Panc1 (cell line): ENCODE results near the gene ARPIN. TPM values are rescaled to one million over a fixed set of nuclear protein-coding genes. Genes with fewer than 3 reads are reported as not detected.
"Not testable (repeated sequence)": the region's sequence is repeated elsewhere in the genome, so short reads cannot be mapped to it uniquely, and the experiment has no call there.

ENCODE experiments used
- ATAC-seq: fragments of 200-7000 bp; cut with Tn5 transposase; 2 replicates; pipeline ENCODE4 v1.9.1; 2020; ENCODE audit warnings: mild to moderate bottlenecking, moderate library complexity
- BruUV-seq: library from RNA; stranded (reverse); fragments of 400-500 nt; replicated peaks from 2 replicates; lab custom pipeline; 2021; lab: Mats Ljungman, UMichigan
- CTCF ChIA-PET: fragments of 300-600 bp; sonication (Branson Sonifier 250); formaldehyde crosslinking; loops from one replicate; lab custom pipeline; 2022; ENCODE audit warnings: antibody characterized with exemption; lab: Charles Lee
- POLR2A ChIA-PET: fragments of 300-600 bp; sonication (Branson Sonifier 250); formaldehyde crosslinking; loops from one replicate; lab custom pipeline; 2022; ENCODE audit warnings: antibody characterized with exemption; lab: Charles Lee
- DNase-seq: peaks from one replicate; pipeline ENCODE4 v3.0.0-alpha.2; 2010; ENCODE audit warnings: low read depth, low spot score
- H3K27ac ChIP-seq: 2 replicates; pipeline ENCODE4 v1.5.1; 2011; ENCODE audit warnings: mild to moderate bottlenecking, low read length, inconsistent platforms
- H3K27me3 ChIP-seq: fragments of 200-500 bp; sonication (Bioruptor generic); 2 replicates; pipeline ENCODE4 v1.6.0; 2014; ENCODE audit warnings: low read length, inconsistent platforms; ENCODE audit not compliant: control insufficient read depth, insufficient read depth
- H3K36me3 ChIP-seq: fragments of 200-500 bp; sonication (Bioruptor generic); 2 replicates; pipeline ENCODE4 v1.5.1; 2014; ENCODE audit warnings: inconsistent platforms, mild to moderate bottlenecking, low read length, moderate library complexity; ENCODE audit not compliant: control insufficient read depth, insufficient read depth
- H3K4me1 ChIP-seq: 2 replicates; pipeline ENCODE4 v1.5.1; 2011; ENCODE audit warnings: inconsistent platforms, mild to moderate bottlenecking, low read length, moderate library complexity; ENCODE audit not compliant: control insufficient read depth, insufficient read depth
- H3K4me3 ChIP-seq, 2 experiments: 2 replicates each; pipeline ENCODE4 v1.5.1; 2011 to 2012; ENCODE audit warnings: low read depth in 2 of 2, low read length in 2 of 2, mild to moderate bottlenecking in 2 of 2, inconsistent platforms in 1 of 2, moderate library complexity in 1 of 2
- H3K9me3 ChIP-seq: fragments of 200-500 bp; sonication (Bioruptor generic); 2 replicates; pipeline ENCODE4 v1.5.1; 2014; ENCODE audit warnings: low read depth, mild to moderate bottlenecking, inconsistent platforms, low read length, moderate library complexity; ENCODE audit not compliant: control insufficient read depth, insufficient read depth
- CTCF ChIP-seq: fragments of 450-650 bp; IDR thresholded peaks from 2 replicates; pipeline ENCODE4 v1.5.1; 2017; ENCODE audit warnings: mild to moderate bottlenecking
- POLR2AphosphoS5 ChIP-seq: IDR thresholded peaks from 2 replicates; pipeline ENCODE4 v1.6.1; 2012; ENCODE audit warnings: mild to moderate bottlenecking, low read depth, low read length, moderate library complexity
- SIN3A ChIP-seq: IDR thresholded peaks from 2 replicates; pipeline ENCODE4 v1.6.1; 2012; ENCODE audit warnings: low read depth, mild to moderate bottlenecking, low read length, moderate library complexity, borderline replicate concordance; ENCODE audit not compliant: insufficient read depth
- TCF7L2 ChIP-seq: IDR thresholded peaks from 2 replicates; pipeline ENCODE4 v1.6.1; 2011; ENCODE audit warnings: mild to moderate bottlenecking, low read depth, low read length, inconsistent platforms
- in situ Hi-C: cut with HindIII; loops from 2 replicates; pipeline ENCODE4 v1.10.0; 2016; ENCODE audit warnings: low sequenced_read_pairs, low pct_unique_long_range_greater_than_20kb
- intact Hi-C: fragments of 100-400 bp; cut with micrococcal nuclease; formaldehyde crosslinking; loops from one replicate; pipeline ENCODE4 v1.10.0; 2022; ENCODE audit not compliant: unreplicated experiment
- total RNA-seq: library from RNA; stranded (reverse); gene quantifications from one replicate; pipeline ENCODE4 v1.2.1, GENCODE V29; 2021; ENCODE audit not compliant: unreplicated experiment
- TF ChIP-seq, protein P1 (sequence below), 2 experiments: IDR thresholded peaks; 2 replicates each; pipeline ENCODE4 v1.6.1; 2011 to 2012; ENCODE audit warnings: low read depth in 2 of 2, control low read depth in 1 of 2, low read length in 1 of 2, mild to moderate bottlenecking in 1 of 2, moderate library complexity in 1 of 2; ENCODE audit not compliant: insufficient read depth in 1 of 2

The ARPIN gene
- total RNA-seq, 1 experiment from 2014 or later, result 6.3 TPM

DNA sequence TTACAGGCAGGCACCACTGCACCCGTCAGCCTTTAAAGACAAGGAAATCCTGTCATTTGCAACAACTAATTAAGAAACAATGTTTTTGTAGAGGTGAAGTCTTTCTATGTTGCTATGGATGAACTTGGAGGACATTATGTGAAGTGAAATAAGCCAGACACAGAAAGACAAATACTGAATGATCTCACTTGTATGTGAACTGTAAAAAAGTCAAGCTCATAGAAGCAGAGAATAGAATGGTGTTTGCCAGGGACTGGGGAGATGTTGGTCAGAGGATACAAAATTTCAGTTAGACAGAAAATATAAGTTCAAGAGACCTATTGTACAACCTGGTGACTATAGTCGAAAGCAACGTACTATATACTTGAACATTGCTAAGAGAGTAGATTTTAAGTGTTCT is 27.2 kb upstream of the ARPIN start:
- TF ChIP-seq, protein P1, sequence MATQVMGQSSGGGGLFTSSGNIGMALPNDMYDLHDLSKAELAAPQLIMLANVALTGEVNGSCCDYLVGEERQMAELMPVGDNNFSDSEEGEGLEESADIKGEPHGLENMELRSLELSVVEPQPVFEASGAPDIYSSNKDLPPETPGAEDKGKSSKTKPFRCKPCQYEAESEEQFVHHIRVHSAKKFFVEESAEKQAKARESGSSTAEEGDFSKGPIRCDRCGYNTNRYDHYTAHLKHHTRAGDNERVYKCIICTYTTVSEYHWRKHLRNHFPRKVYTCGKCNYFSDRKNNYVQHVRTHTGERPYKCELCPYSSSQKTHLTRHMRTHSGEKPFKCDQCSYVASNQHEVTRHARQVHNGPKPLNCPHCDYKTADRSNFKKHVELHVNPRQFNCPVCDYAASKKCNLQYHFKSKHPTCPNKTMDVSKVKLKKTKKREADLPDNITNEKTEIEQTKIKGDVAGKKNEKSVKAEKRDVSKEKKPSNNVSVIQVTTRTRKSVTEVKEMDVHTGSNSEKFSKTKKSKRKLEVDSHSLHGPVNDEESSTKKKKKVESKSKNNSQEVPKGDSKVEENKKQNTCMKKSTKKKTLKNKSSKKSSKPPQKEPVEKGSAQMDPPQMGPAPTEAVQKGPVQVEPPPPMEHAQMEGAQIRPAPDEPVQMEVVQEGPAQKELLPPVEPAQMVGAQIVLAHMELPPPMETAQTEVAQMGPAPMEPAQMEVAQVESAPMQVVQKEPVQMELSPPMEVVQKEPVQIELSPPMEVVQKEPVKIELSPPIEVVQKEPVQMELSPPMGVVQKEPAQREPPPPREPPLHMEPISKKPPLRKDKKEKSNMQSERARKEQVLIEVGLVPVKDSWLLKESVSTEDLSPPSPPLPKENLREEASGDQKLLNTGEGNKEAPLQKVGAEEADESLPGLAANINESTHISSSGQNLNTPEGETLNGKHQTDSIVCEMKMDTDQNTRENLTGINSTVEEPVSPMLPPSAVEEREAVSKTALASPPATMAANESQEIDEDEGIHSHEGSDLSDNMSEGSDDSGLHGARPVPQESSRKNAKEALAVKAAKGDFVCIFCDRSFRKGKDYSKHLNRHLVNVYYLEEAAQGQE (IDR thresholded peaks at IDR 0.05; ENCODE audit: insufficient read depth in 1 of 2, low read depth in 2 of 2, low read length in 1 of 2), result no peak
- TF ChIP-seq TCF7L2 (no peak), SIN3A (no peak), CTCF (no peak), POLR2AphosphoS5 (no peak)
- H3K27ac ChIP-seq, result no peak overlapping the region
- intact Hi-C loops, result no loop called here
- DNase-seq (no peak), ATAC-seq (no peak)
- H3K4me1 ChIP-seq, result no peaks in the 10 kb centered on the region
- POLR2A ChIA-PET, result no interaction called here
- BruUV-seq, result no TSS peak
- CTCF ChIA-PET, result no interaction called here
- H3K36me3 ChIP-seq, result no peaks in the 10 kb centered on the region
- H3K27me3 ChIP-seq, result no peaks in the 10 kb centered on the region
- no peak overlapping the region for H3K4me3 ChIP-seq
- no peaks in the 10 kb centered on the region for H3K9me3 ChIP-seq
- in situ Hi-C loops, result no loop called here

GRCh38 chr15:89939377-89939776 is 26.6 kb upstream of the ARPIN start:
- not testable (repeated sequence) for BruUV-seq
- CTCF ChIA-PET, result interaction anchor here (0.6 kb wide), 1 partner anchor 67 kb away, joined by 6 read pairs; no protein-coding TSS in a partner anchor

More at GRCh38 chr15:89939377-89939776, 26.6 kb upstream of the ARPIN start:
- ATAC-seq, H3K27me3 ChIP-seq, H3K27ac ChIP-seq, H3K4me1 ChIP-seq, H3K36me3 ChIP-seq, DNase-seq, H3K9me3 ChIP-seq, in situ Hi-C loops, H3K4me3 ChIP-seq, intact Hi-C loops: not testable (repeated sequence)
- POLR2A ChIA-PET, result interaction anchor here (0.6 kb wide), 1 partner anchor 78 kb away, joined by 7 read pairs; no protein-coding TSS in a partner anchor
